Measurements from ENCODE around the gene SIX2.

DNA sequence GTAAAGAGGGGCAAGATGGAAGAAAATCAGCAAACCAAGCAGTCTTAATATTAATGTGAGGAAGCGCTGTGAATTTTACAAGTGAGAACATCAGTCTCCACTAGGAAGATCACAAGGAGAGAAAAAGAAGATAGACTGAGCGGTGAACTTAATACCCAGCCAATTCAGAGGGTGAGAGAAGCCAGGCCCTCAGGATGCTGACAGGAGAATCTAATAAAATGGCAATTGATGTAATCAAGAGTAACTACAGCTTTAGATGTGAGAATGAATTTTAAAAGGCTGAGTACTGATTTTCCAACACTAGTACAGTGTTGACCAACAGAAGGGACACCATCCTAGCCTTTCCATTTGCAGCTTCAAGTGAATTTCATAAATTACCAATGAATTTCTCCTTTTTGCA is 35.7 kb upstream of the SIX2 start:
- TF ChIP-seq PML (IDR thresholded peaks at IDR 0.05; ENCODE audit: low read length) (no peak), POLR2AphosphoS5 (IDR thresholded peaks at IDR 0.05; ENCODE audit: low read length) (no peak), YY1 (IDR thresholded peaks at IDR 0.05; ENCODE audit: low read depth, low read length) (no peak), TBL1XR1 (IDR thresholded peaks at IDR 0.05; ENCODE audit: low read depth, low read length) (no peak), GABPA (IDR thresholded peaks at IDR 0.05; ENCODE audit: low read depth) (no peak), MTA3 (IDR thresholded peaks at IDR 0.05; ENCODE audit: borderline replicate concordance, low read length) (no peak), ESRRA (IDR thresholded peaks at IDR 0.05; ENCODE audit: low read length) (no peak), NR2C2 (IDR thresholded peaks at IDR 0.05; ENCODE audit: borderline replicate concordance, control insufficient read depth, insufficient read length, low read depth) (no peak), POLR2A (IDR thresholded peaks at IDR 0.05; ENCODE audit: low read depth, low read length) (no peak), ETV6 (conservative IDR thresholded peaks at IDR 0.05 in 1 of 2, IDR thresholded peaks at IDR 0.05 in 1 of 2; ENCODE audit: borderline replicate concordance in 1 of 2, low read depth in 1 of 2) (no peak)
- TF ChIP-seq, protein P1, sequence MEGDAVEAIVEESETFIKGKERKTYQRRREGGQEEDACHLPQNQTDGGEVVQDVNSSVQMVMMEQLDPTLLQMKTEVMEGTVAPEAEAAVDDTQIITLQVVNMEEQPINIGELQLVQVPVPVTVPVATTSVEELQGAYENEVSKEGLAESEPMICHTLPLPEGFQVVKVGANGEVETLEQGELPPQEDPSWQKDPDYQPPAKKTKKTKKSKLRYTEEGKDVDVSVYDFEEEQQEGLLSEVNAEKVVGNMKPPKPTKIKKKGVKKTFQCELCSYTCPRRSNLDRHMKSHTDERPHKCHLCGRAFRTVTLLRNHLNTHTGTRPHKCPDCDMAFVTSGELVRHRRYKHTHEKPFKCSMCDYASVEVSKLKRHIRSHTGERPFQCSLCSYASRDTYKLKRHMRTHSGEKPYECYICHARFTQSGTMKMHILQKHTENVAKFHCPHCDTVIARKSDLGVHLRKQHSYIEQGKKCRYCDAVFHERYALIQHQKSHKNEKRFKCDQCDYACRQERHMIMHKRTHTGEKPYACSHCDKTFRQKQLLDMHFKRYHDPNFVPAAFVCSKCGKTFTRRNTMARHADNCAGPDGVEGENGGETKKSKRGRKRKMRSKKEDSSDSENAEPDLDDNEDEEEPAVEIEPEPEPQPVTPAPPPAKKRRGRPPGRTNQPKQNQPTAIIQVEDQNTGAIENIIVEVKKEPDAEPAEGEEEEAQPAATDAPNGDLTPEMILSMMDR (IDR thresholded peaks at IDR 0.05 in 2 of 3, conservative IDR thresholded peaks at IDR 0.05 in 1 of 3; ENCODE audit: control insufficient read depth in 2 of 3, extremely low read depth in 1 of 3, insufficient read depth in 1 of 3, low read depth in 3 of 3, low read length in 3 of 3) = no peak
- TF ChIP-seq, protein P2, sequence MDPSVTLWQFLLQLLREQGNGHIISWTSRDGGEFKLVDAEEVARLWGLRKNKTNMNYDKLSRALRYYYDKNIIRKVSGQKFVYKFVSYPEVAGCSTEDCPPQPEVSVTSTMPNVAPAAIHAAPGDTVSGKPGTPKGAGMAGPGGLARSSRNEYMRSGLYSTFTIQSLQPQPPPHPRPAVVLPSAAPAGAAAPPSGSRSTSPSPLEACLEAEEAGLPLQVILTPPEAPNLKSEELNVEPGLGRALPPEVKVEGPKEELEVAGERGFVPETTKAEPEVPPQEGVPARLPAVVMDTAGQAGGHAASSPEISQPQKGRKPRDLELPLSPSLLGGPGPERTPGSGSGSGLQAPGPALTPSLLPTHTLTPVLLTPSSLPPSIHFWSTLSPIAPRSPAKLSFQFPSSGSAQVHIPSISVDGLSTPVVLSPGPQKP (IDR thresholded peaks at IDR 0.05; ENCODE audit: low read depth, low read length) = no peak
- TF ChIP-seq, protein P3, sequence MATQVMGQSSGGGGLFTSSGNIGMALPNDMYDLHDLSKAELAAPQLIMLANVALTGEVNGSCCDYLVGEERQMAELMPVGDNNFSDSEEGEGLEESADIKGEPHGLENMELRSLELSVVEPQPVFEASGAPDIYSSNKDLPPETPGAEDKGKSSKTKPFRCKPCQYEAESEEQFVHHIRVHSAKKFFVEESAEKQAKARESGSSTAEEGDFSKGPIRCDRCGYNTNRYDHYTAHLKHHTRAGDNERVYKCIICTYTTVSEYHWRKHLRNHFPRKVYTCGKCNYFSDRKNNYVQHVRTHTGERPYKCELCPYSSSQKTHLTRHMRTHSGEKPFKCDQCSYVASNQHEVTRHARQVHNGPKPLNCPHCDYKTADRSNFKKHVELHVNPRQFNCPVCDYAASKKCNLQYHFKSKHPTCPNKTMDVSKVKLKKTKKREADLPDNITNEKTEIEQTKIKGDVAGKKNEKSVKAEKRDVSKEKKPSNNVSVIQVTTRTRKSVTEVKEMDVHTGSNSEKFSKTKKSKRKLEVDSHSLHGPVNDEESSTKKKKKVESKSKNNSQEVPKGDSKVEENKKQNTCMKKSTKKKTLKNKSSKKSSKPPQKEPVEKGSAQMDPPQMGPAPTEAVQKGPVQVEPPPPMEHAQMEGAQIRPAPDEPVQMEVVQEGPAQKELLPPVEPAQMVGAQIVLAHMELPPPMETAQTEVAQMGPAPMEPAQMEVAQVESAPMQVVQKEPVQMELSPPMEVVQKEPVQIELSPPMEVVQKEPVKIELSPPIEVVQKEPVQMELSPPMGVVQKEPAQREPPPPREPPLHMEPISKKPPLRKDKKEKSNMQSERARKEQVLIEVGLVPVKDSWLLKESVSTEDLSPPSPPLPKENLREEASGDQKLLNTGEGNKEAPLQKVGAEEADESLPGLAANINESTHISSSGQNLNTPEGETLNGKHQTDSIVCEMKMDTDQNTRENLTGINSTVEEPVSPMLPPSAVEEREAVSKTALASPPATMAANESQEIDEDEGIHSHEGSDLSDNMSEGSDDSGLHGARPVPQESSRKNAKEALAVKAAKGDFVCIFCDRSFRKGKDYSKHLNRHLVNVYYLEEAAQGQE (IDR thresholded peaks at IDR 0.05; ENCODE audit: low read depth, low read length) = no peak
- TF ChIP-seq, protein P4, sequence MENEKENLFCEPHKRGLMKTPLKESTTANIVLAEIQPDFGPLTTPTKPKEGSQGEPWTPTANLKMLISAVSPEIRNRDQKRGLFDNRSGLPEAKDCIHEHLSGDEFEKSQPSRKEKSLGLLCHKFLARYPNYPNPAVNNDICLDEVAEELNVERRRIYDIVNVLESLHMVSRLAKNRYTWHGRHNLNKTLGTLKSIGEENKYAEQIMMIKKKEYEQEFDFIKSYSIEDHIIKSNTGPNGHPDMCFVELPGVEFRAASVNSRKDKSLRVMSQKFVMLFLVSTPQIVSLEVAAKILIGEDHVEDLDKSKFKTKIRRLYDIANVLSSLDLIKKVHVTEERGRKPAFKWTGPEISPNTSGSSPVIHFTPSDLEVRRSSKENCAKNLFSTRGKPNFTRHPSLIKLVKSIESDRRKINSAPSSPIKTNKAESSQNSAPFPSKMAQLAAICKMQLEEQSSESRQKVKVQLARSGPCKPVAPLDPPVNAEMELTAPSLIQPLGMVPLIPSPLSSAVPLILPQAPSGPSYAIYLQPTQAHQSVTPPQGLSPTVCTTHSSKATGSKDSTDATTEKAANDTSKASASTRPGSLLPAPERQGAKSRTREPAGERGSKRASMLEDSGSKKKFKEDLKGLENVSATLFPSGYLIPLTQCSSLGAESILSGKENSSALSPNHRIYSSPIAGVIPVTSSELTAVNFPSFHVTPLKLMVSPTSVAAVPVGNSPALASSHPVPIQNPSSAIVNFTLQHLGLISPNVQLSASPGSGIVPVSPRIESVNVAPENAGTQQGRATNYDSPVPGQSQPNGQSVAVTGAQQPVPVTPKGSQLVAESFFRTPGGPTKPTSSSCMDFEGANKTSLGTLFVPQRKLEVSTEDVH (IDR thresholded peaks at IDR 0.05; ENCODE audit: low read depth, partially characterized antibody) = no peak
